Activated T-cell treated with anti-CD3 and anti-CD28 coated beads, Interleukin-2, amount 50 U/mL, for 1 hour (primary cell): ENCODE data around the gene TDP2.

Experiments used
- DNase-seq: peaks from one replicate; pipeline ENCODE4 v3.0.0-alpha.2; 2020

TDP2 gene, protein sequence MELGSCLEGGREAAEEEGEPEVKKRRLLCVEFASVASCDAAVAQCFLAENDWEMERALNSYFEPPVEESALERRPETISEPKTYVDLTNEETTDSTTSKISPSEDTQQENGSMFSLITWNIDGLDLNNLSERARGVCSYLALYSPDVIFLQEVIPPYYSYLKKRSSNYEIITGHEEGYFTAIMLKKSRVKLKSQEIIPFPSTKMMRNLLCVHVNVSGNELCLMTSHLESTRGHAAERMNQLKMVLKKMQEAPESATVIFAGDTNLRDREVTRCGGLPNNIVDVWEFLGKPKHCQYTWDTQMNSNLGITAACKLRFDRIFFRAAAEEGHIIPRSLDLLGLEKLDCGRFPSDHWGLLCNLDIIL

DNA sequence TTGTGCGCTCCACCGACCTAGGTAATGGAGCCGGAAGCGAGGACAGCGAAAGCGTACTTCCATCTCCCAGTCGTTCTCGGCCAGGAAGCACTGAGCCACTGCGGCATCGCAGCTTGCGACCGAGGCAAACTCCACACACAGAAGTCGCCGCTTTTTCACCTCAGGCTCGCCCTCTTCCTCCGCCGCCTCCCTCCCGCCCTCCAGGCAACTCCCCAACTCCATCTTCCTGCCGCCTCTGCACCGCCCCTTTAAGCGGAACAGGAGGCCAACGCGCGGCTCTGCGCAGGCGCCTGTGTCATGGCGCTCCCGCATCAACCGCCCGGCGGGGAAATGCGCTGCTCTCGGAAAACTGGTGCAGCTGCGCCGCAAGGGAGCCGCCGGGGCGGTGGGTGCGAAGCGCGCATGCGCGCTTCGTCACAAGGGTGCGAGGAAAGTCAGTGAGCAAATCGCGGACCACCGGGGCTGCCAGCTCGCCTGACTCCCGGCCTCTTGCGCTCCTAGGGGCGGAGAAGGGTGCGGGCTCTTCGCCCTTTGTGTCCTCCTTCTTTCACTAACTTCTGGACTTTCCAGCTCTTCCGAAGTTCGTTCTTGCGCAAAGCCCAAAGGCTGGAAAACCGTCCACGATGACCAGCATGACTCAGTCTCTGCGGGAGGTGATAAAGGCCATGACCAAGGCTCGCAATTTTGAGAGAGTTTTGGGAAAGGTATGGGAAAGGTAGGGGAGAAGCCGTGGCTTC lies at the start of gene TDP2, which contains the start of gene ACOT13:
TDP2 (minus strand) TSS at position 259 of the 737 bp plus-strand sequence; CDS start at position 222, 37 bp downstream.
ACOT13 (plus strand) TSS at position 437 of the 737 bp plus-strand sequence; CDS start at position 624, 187 bp downstream.
- DNase-seq: peak; percentile 96

DNA sequence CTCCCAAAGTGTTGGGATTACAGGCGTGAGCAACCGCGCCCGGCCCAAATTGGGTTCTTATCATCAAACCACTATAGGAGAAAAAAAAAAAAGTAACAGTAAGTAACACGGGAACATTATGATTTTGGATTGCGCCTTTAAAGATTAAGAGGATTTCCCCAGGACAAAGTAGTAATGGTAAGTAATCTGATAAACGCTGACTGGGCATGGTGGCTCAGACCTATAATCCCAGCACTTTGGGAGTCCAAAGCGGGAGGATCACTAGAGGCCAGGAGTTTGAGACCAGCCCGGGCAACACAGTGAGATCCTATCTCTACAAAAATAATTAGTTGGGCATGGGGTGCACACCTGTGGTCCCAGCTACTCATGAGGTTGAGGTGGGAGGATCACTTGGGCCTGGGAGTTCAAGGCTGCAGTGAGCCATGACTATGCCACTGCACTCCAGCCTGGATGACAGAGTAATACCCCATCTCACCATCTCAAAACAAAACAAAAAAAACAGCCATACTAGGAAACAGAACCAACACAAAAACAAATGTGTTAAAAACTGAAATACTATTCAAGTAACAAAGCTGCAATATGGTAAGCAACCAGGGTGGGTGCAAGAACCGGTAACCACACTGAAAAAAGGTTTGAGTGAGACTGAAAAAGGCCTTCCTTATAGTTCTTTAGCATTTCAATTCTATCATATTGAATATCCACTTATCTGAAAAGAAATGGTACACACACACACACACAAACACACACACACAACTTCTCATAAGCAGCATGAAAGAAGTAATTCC lies 44.0 kb upstream of the TDP2 start:
- no peak for DNase-seq

DNA sequence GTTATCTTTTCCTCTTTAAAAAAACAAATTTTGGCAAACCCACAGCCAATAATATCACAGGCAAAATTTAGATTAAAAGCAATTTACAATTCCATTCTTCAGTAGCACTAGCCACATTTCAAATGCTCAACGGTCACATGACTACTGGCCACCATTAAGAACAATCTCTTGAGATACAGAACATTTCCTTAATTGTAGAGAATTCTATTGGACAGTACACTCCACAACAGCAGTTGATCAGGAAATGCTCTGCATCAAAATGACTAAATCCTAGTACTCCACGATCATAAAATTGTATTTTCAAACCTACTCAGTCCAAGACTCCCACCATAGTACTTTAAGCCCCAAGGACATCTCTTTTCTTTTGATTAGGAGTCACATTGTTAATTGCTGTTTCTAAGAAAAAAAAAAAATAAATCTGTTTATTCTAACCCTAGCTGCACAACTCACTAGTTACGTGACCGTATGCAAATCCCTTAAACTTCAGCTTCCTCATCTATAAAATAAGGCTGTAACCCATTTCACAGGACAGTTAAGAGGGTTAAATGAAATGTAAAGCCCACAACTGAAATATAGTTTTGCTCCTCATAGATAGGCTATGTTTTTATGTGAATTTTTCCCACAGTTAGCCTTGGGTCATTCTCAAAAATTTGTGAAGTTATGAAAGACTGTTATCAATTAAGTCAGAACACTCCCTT lies 42.5 kb upstream of the TDP2 start:
- no peak for DNase-seq

DNA sequence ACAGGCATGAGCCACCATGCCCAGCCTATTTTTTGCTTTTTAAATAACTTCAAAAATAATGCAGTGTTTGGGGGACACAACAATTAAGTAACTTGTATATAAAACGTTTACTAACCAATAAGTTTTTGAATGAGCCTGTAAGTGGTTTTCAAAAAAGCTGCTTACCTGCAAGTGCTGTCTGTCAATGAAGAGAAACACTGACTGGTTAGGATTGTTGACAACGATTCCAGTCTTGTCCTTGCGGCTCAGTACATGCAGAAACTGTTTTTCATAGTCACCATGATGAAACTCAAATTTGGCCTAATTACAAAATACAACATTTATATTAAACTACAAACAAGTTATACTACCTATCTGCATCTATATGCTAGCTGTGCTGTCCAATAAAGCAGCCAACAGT lies 41.9 kb upstream of the TDP2 start:
- DNase-seq: no peak

DNA sequence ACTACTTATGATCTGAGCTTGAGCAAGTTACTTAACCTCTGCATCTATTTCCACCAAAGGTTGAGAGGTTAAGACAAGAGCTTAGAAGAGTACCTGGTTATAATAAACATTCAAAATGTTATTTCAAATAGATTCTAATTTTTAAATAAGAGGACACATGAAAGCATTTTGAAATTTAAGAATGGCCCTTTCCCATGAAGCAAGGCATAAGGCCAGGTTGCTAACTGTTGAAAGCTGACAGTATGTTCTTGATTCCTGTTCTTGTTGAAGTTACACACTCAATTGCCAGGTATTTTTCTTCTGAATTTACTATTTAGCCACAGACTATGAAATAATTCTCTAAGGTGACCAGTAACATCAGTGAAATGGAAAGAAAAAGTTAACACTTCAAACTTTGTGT lies 37.8 kb upstream of the TDP2 start:
- DNase-seq: no peak

DNA sequence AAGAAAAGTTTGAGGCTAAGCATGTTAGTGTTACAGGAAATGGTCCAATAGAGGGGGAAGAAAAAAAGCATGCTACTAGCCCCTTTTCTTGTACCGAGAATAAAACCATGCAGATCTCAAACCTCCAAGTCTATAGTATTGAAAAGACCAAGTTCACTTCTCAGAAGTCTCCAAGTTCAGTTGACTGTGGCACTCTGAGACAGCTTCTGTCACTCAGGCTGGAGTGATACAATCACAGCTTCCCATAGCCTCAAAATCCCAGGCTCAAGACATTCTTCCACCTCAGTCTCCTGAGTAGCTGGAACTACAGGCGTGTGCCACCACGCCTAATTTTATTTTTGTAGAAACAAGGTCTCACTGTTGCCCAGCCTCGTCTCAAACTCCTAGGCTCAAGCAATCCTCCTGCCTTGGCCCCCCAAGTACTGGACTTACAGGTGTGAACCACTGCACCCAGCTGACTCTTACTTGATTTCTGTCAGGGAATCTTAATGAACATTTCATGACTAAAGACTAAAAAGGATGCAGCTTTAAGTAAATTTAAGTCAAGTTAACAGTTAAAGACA lies 36.1 kb upstream of the TDP2 start:
- DNase-seq: no peak

DNA sequence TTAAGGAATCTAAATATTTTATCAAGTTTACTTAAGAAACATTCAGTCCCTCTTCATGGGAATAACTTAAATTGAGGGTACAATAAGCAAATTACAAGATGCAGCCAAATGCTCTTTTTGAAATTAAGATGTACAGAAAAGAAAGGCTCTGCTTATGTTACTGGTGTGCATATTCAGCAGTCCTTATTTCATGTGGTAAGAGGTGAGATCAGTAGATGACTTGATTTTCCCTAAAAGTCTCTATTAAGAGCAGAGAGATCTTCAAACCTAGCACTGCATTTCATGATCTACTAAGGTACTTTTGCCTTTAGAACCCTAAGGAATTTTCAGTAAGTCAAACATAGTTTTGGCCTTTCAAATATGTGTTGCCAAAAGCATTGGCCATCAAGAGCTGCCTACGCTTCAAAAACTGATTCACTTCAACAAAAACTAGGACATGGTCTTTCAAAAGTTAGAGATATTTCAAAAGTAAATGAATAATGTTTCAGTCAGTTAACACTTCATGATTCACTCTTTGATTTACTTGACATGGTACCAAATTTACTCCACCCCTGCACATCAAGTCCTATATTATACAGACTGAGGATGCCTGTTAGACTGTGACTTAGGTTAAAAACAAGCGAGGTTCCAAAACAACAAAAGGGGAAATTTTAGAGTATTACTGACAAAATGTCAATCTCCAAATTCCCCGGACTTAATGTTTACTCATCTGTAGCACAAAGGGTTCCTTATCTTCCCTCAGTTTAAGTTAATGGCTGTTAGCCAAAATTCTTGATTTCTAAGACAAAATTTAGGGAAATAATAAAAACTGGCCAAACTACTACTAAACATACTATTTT lies 33.0 kb upstream of the TDP2 start:
- no peak for DNase-seq

DNA sequence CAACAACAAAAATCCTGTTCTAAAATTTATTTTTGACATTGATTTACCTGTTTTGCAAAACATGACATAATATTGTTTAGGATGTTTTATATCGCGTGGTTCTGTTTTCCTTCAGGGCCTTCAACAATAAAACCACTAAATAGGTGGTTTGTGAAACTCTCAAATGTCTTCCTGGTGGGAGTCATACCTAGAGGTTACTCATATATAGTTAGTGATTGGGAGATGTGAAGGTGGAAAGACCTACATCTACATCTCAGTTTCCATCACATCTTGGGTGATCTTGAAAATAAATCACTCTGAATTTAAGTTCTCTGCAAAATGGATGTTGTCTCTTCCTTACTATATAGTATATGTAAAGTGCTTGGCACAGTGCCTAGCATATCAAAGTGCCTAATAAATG lies 29.4 kb upstream of the TDP2 start:
- DNase-seq: no peak

DNA sequence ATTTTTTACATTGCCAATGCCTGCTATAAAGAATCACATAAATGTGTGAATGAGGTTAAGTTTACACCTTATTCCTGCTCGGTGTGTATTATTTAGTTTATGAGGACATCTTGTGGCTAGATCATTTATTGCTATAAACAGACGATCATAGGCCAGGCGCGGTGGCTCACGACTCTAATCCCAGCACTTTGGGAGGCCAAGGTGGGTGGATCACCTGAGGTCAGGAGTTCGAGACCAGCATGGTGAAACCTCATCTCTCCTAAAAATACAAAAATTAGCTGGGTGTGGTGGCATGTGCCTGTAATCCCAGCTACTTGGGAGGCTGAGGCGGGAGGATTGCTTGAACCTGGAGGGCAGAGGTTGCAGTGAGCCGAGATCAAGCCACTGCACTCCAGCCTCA lies 28.9 kb upstream of the TDP2 start:
- DNase-seq: peak; percentile 48

DNA sequence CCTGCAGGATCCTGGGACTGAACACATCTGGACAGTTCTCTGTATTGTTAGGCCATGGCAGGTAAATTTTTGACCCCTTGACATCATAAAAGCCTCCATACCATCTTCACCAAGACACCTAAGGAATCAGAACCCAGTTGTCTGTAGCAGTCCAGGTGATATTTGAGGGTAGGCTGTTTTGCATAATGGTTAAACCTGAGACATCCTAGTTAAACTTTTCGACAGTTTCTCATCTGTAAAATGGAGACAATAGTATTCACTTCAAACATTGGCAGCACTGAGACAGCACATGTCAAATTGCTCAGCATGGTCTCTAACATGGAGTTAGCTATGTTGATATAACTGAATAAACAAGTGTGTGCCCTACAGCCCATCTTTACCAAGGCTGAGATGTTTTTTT lies 27.5 kb upstream of the TDP2 start:
- no peak for DNase-seq

DNA sequence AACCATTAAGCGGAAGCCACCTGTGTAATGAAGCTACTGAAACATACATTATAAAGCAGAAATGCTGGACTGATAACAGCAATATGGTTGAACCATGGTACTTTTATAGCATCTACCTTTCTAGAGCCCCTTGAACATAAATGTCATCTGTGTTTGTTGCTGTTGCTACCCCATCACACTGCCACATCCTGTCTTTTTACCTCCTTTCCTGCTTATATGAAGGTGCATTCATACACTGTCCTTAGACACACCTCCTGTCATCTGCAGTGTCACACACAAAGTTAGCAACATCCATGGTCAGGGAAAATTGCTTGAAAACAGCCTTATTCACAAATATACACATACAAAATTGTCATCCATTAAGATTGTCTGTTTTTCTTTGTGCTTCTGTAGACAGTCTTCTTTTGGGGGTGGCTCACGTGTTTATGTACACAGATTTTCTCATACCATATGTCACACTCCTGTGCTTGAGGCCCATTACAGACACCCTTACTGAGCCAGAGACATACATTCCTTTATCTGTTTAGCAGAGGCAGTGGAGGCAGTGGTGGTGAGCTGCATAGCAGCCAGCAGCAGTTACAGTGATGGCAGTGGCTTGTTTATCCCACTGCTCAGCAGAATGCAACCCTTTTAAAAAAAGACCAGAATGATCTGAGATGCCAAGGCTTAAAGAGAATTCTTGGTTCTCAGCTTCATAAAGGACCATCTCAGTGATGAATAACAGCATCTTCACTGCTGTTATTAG lies 26.3 kb upstream of the TDP2 start:
- DNase-seq: no peak

DNA sequence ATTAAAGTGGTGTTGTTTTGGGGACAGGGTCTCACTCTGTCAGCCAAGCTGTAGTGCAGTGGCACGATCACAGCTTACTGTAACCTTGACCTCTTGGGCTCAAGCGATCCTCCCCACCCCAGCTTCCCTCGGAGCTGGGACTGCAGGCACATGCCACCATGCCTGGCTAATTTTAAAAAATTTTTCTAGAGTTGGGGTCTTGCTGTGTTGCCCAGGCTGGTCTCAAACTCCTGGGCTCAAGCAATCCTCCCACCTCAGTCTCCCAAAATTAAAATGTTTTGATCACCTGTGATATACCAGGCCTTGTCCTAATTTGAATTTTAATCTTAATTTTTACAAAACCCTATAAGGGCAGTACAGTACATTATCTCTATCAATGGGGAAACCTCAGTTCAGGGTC lies 25.7 kb upstream of the TDP2 start:
- no peak for DNase-seq

DNA sequence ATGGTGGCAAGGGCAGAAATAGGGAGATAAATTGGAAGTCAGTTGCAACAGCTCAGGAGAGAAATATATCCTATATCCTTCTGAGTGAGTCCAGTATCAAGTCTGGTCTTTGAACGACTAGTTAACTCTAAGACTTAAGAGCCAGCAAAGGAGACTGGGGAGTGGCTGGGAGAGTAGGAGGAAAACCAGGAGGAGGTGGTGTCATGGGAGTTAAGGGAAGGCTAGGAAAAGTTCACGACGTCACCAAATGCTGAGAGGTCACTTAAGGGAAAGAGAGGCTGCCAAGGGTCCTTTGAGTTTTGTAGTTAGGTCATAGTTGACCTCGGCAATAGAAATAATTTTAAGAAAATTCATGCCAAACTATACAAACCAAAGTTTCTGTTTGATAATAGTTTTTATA lies 25.3 kb upstream of the TDP2 start:
- DNase-seq: no peak

DNA sequence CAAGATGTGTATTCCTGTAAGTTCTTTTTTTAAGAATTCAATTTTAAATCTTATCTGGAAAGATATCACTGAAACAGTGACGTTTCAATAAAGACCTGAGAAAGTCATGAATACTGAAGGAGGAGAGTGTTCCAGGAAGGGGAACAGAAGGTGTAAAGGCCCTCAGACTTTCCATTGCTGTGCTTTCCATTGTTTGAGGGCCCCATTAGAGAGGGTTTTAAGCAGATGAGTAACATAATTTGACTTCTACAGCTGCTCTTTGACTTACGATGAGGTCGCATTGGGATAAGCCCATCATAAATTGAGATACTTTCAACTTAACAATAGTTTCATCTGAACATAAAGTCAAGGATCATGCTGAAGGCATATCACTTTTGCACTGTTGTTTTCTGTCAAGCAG lies 24.9 kb upstream of the TDP2 start:
- DNase-seq: no peak

DNA sequence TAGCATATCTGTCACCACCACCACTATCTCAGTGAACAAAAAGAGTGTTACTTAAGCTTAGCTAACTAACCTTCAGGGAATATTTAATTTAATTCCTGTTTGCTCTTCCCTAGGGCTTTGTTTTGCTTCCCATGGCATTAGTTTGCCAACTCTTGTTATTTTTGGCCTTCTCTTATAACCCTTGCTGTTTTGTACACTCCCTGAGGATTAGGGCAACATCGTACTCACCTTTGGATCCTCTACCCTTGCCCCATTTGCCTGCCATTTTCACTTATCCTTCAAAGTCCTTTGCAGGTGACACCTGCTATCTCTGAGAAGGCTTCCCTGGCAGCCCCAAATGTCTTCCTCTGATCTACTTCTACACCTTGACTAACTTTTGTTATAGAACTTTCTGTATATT lies 23.9 kb upstream of the TDP2 start:
- no peak for DNase-seq

DNA sequence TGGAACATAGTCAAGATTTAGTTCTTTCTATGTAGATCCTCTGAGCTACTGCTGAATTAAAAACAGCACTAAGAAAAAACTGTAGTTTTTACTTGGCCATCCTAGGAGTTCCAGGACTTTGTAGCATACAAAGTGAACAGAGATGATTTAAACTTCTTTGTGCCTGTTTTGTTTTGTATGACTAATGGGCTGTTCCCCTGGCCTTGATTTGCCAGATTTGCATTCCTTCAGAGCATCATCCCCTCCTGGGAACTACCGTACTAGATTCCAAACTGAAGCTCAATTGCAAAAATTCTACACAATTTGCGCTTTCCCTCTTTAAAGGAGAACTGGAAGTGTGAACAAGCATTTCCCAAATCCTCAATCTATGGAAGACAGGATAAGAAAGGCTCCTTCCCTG lies 23.3 kb upstream of the TDP2 start:
- DNase-seq: no peak

DNA sequence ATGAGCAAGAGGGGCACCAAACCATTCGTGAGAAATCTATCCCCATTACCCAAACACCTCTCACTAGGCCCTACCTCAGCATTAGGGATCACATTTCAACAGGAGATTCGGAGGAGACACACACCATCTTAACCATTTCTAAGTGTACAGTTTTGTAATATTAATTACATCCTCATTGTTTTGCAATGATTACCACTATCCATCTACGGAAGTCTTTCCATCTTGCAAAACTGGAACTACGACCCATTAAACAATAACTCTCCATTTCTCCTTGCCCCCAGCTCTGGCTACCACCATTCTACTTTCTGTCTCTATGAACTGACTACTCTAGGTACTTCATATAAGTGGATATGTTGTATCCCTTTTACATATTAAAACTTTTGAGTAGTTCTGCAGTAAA lies 20.2 kb upstream of the TDP2 start:
- DNase-seq: no peak

DNA sequence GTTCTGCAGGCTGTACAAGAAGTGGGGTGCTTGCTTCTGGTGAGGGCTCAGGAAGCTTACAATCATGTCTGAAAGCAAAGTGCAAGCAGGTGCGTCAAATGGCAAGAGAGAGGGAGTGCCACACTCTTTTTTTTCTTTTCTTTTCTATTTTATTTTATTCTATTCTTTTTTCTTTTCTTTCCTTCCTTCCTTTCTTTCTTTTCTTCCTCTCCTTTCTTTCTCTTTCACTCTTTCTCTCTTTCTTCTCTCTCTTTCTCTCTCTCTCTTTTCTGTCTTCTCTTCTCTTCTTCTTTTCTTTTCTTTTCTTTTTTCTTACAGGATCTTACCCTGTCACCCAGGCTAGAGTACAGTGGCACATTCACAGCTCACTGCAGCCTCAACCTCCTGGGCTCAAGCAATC lies 19.7 kb upstream of the TDP2 start:
- DNase-seq: no peak

DNA sequence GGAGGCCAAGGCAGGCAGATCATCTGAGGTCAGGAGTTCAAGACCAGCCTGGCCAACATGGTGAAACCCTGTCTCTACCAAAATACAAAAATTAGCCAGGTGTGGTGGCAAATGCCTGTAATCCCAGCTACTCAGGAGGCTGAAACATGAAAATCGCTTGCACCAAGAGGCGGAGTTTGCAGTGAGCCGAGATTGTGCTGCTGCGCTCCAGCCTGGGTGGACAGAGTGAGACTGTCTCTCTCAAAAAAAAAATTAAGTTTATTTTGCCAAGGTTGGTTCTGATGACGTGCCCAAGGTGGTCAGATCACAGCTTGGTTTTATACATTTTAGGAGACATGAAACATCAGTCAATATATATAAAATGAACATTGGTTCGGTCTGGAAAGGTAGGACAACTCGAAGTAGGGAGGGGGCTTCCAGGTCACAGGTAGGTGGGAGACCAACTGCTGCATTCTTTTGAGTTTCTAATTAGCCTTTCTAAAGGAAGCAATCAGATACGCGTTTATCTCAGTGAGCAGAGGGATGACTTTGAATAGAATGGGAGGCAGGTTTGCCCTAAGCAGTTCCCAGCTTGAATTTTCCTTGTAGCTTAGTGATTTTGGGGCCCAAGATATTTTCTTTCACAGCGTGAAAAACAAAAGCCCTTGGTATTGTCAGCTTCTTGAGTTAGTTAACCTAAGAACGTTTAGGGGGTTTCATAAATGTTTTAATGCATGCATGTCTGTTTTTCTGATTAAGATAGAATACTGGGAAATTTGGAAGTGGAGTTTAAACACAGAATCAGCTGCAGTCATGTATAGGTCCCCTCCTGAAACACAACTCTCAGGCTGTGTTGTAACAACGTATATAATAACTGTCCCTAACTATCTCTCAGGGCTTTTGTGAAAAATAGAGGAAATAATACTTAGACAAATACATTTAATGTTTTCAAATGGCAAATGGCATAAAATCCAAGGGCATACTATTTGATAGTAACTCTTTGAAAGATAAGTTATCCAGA lies 16.9 kb upstream of the TDP2 start:
- no peak for DNase-seq

DNA sequence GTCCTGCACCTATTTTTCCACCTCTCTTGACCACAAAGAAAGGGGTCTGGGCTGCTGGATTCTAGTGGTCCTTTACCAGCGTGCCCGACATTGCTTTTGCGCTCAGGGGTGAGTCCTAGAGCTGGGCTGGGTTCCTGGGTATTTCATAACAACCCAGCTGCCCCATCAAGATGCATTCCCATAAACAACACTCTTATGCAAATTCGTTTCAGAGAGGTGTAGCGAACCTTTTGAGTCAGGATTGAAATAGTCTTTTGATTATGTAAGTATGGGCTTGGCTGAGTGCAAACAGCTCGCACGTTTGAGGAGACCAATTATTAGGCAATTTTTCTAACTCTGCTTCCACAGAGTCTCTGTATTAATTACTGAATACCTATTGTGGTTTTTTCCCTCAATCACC lies 13.9 kb upstream of the TDP2 start:
- no peak for DNase-seq
